Measurements from ENCODE around the gene KCNJ1.
A peak's percentile ranks its signal among the peaks of the same experiment; 100 is the strongest.

Gene KCNJ1

DNA sequence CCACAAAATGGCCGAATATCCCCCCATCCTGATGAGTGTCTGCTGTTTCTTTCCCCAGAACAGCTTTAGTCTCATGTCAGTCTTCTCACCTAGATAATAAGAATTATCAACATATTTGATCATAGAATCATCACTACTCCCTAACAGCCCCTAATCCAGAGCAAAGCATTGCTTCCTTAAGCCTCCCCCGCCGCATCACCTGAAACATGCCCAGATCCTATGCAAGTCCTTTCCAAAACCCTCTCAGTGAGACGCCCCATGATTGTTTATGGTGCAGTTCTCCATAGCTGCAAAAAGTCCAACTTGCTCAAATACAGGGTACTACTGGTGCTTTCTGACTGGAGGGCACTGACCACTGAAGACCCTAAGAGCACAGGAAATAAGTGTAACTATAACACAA, 20.1 kb downstream of the KCNJ1 start:
- DNase-seq = no peak

DNA sequence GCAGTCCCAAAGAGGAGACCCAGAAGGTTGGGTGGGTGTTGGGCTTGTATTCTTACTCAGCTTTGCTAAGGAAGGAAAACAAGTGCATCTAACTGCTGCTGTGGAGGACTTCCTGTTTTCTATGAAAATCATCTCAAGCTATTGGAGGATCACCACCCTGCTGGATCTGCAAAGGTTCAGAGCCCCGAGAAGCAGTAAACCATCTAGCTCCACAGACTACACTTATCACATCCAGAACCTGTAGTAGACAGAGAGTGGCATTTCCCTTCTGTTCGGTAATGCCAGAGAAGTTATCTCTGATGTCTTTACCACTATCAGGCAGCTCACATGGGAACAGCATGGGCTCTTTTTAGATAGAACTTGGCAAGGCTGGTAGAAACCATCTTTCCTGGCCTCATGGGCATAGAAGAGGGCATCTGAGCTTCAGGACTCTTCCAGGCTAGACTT, 21.7 kb downstream of the KCNJ1 start:
- DNase-seq = no peak

GRCh38 chr11:128843198-128843785, 23.8 kb downstream of the KCNJ1 start:
- no peak for DNase-seq

GRCh38 chr11:128841461-128842072, 25.5 kb downstream of the KCNJ1 start:
- no peak for DNase-seq

GRCh38 chr11:128840783-128841182, 26.3 kb downstream of the KCNJ1 start:
- no peak for DNase-seq

DNA sequence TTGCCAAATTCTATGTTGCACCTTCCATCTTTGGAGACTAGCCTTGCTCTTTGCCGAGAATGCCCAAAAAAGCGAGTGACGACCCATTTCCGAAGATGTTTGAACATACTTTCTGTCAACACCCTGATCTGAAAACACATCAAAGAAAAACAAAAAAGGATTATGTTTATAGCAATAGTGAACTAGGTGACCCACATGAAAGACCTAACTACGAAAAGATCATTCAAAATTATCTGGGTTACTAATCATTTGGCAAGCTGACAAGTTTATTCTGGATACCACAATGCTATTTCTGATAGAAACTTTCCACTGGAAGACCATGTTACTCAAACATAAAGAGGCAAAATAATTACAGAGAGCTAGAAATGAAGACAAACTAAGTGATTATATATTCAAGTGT, 27.0 kb downstream of the KCNJ1 start:
- DNase-seq = no peak

GRCh38 chr11:128839081-128839480, 28.0 kb downstream of the KCNJ1 start:
- no peak for DNase-seq

DNA sequence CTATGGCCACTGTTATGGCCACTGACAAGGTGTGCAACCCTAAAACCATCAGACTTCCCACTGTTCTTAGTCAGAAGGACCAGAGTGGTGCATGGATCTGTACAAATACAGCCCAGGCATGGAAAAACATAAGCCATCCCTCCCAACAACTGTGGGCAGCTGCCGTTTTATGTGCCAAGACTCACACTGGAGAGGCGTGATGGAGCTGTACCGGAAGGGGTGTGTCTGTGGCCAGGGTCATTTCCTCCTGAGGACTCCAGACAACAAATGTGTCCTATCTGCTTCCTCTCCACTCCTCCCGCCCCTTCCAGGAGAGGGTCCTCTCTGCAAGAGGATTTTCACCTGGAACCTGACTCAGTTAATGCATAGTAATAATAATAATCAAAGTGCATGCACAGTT, 29.5 kb downstream of the KCNJ1 start:
- no peak for DNase-seq

- no peak for DNase-seq
Observed at GRCh38 chr11:128835741-128836430, 31.2 kb downstream of the KCNJ1 start.

DNA sequence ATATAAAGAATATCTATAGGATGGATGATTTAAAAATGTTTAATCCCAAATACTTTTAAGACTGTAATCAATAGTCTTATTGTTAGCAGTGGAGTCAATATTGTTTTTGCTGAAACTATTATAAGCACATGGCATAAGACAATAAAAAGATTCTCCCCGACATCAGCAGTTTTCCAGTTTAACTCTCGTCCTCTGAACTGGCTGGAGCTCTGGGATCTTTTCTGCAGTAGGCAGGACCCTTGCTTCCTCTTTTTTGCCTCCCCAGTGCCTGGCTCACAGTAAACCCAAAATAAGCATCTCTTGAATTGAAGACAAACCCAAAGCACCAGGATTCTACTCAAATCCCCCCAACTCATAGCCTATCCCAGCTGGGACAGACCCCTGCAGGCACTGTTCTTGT, 32.9 kb downstream of the KCNJ1 start:
- DNase-seq = no peak

DNA sequence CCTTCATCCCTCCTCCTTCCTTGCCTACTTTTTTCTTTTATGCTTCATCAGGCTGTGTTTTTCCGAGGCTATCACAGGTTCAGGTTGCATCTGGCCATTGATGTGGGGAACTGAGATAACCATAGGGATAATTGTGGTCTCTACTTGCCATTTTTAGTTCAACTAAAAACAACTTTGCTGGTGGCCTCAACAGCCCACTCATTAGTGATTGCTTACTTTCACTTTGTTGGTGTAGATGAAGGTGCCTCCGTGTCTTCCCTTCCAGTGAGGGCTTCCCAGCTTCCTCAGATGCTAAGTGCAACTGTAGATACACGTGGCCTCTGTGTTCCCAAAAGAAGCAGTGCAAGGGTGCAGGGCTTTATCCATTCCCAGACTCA, 35.0 kb downstream of the KCNJ1 start:
- no peak for DNase-seq

GRCh38 chr11:128831174-128832120, 35.6 kb downstream of the KCNJ1 start:
- peak; percentile 96 for DNase-seq

GRCh38 chr11:128830290-128831173, 36.6 kb downstream of the KCNJ1 start:
- DNase-seq = no peak

DNA sequence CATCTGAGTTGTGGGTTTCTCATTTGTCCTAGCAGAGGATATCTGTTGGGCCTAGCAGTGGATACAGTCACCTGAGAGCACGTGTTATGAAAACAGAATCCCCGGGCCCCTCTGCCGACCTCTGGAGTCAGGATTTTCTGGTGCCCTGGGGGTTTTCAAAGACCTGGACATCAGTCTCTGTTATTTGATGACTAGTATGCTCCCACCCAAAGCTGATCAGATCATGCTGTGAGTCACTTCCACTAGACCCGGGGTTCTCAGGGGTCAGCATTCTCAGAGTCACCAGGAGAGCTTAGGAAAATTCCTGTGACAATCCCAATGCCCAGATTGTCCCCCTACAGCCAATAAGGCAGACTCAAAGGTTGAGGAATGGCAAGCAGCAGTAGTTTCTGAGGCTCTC, 38.7 kb downstream of the KCNJ1 start:
- DNase-seq = no peak

GRCh38 chr11:128827191-128827893, 39.8 kb downstream of the KCNJ1 start:
- DNase-seq = no peak

DNA sequence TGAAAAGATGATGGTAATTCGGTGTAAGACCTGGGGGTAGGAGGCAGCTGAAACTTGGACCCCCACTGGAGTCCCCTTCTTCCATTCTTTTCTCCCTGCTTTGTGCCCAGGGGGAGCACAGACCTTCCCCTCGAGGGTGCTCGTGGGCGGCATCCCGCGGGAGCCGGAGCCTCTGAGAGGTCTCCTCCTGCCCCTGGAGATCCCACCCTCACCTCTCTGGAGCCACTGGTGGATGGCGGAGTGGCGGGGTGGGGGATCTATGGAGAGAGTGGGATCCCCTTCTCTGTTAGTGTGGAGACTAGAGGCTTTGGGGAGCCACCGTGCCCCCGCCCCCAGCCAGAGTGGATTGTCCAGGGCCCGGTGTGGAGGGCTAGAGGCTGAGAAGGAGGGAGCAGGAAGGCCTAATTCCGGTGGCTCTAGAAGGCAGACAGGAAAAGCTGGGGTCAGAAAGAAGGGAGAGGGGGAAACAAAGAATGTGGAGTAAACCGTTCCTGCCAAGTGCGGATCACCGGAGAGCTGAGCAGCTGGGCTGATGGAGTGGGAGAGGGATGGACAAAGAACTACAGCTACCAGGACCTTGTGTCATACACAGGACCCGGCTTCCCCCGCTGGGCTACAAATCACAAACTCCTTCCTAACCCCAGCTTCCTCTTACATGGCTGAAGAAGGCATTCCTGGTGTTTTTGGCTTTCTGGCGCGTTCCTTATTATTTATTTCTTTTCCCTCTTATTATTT, 41.9 kb downstream of the KCNJ1 start:
- no peak for DNase-seq

- DNase-seq = no peak
Observed at GRCh38 chr11:128824191-128825049, 42.7 kb downstream of the KCNJ1 start.

DNA sequence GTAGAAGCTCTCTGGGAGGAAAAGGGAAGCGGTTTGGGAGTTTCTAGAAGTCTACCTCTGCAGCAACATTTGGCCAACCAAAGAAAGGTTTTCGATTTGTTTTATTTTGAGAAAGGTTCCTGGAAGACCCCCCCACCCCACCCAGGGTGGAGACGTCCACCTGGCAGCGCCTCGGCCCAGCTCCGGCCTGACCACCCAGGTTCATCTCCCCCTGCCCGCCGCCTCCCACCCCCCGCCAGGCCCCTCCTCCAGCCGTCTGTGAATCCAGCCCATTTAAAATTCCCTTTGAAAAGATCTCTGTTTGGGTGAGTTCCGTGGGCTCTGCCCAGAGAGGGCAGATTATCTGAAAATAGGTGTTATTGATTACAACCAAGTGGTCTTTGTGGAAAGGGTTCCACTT, 43.3 kb downstream of the KCNJ1 start:
- no peak for DNase-seq

- DNase-seq = no peak
Observed at GRCh38 chr11:128822130-128822529, 45.0 kb downstream of the KCNJ1 start.

DNA sequence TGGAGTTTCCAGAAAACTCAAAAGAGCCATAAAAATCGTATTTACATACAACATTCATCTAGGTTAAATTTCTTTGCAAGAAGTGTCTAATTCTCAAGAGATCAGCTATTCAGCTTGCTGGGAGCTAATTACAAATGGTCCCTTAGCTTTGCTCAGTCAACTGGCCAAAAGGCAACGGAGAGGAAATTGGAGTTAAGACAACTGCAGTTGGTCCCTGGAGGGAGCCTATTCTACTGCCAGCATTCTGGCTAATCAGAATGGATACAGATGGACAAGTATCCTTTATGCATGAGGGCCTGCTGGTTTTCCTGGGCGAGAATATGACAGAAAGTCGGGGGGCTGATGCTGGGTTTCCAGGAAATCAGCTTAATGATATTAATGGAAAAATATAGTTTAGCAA, 45.5 kb downstream of the KCNJ1 start:
- DNase-seq = no peak
